Measurements from ENCODE around the gene NR6A1. TPM values are rescaled to one million over a fixed set of nuclear protein-coding genes. Genes with fewer than 3 reads are reported as not detected.

Gene NR6A1
- total RNA-seq, 1 donor from 2014 or later: 6.0 TPM

DNA sequence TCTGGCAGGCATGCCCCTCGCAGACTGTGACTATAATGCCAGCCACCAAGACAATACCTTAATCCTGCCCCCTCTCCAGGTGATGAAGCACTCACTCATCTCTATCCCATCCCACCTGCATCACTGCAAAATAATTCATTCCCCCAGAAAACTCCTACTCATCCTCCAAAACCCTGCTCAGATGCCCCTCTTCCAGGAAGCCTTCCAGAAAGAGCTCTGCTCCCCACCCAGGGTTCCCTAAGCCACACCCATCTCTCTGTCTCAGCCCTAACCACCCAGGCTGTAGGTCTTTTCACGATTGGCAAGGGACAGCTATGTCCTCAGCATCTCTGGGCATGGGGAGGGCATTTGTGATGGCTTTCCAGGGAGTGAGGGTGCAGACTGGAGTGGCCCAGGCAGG lies 281.1 kb downstream of the NR6A1 start:
- DNase-seq (ENCODE audit: low read depth): no peak

DNA sequence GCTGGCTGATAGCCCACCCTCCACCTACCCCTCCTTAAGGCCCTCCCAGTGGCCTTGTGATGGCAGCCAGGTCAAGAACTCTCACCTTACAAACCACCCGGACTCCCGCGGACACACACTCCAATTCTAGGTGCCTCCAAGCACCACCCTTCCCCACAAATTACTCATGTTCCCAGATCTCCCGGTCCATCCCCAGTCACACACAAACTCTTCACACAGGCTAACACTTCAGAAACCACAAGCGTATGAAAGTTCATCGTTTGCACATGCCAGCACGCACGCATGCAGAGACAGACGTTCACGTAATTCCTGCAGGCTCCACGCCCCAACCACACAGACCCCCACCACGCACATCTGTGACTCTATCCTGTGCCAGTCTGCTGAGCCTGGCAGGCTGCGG lies 281.9 kb downstream of the NR6A1 start:
- DNase-seq (ENCODE audit: low read depth): no peak

DNA sequence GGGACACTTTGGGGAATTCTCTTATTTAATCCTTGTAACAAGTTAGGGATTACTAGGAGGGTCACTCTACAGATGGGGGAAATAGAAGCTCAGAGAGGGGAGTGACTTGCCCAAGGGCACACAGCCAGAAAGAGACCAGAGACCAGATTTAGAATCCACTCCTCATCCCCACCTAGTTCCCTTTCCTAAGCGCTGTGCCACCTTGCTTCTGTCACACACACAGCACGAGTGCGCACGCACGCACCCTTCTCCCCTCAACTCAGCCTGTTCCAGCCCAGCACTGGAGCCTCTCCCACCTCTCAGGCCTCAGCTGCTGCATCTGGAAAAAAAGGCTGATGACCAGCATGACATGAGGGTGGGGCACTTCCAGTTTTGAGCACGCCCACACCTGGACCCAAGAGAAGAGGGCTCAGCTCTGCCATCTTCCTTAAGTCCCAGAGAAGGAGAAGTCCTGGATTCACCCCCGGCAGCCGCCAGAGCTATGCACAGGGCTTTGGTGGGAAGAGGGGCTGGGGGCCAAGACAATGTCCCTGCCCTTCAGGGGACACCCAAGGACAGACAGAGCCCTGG lies 282.4 kb downstream of the NR6A1 start:
- DNase-seq (ENCODE audit: low read depth): no peak

DNA sequence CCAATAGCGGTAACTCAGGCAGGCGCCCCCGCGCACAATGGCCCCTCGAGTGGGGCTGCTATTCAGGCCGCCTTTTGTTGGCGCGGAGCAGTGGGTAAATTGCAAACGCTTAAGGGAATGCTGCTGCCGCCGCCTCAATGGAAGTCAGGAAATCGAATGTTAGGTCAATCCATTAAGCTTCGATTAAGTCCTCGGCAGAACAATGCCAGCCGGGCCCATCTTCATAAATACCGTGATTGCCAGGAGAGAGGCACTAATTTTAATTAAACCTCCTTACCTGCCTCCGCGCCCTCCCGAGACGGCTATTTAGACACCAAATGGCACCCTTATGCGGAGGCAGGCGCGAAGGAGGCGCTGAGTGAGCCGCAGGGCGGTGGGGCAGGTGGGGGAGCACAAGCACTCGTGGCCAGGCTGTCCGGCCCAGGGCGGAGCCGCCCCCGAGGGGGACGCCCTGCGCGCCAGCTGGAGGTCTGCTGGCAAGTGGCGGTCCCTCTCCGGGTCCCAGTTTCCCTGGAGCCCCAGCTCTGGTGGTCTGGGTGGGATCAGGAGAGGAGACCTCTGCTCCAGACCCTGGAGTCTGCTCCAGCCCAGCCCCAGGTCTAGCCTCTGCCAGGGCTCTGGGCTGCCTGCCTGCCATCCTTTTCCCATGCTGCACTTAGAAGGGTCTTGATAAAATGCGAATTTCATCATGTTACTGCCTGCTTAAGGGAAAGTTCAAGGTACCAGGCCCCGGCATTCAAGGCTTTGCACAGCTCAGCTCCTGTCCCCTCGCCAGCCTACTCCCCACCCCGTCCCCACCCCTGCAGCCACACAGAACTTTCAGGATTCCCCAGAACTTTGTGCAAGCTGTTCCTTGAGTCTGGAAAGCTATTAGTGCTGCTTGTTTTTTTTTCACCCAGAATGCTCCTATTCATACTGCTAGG lies 283.6 kb downstream of the NR6A1 start:
- DNase-seq (ENCODE audit: low read depth): no peak

DNA sequence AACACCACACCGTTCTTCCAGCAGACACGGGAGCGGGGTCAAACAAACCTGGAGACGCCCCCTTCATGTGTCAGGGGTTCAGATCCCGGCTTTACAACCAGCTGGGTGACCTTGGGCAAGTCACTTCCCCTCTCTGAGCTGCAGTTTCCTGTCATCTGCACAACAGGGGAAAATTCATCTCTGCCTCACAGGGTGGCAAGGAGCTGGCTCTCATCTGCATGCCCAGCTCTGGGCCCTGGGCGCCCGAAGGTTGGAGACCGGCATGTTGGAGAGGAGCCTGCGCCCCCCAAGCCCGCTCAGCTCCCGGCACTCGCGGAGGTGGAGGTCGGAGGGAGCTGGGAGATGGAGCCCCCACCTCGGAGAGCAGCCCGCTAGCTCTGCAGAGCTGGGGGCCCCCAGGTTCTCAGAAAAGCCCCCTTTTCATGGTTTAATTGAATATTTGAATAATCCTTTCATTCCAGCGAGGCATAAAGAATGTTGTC lies 284.3 kb downstream of the NR6A1 start:
- no peak for DNase-seq (ENCODE audit: low read depth)

DNA sequence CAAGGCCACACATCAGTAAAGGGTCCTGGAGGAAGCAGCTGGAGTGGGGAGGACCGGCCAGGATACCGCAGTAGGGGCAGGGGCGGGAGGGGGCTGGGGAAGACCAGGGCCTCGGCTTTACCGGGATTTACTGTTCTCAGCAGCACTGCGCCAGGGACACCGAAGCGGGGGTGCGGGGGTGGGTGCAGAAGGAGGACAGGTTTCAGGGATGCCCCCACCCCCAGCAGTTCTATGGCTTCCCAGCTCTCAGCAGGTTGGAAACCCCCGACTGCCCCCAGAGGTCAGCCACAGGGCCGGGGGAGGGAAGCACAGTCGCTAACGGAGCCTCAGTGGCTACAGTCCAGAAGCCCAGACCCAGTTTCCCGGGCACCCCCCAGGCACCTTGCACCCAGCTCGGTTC lies 285.2 kb downstream of the NR6A1 start:
- DNase-seq (ENCODE audit: low read depth): no peak

DNA sequence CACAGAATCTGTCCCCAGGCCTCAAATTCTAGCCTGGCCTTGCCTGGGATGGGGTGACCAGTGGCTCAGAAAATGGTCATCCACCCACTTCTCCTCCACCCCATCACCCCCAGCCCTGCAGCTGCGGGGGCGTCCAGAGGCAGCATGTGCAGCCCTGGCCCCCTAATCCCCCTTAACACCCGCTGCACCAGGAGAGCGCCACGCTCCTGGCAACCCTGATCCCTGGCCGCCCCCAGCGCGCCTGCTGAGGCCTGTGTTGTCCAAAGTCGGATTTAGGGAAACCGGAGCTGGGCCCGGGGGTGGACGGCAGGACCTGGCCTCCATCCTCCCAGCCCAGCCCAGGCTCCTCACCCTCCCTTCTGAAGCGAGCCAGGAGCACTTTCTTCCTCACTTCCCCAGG lies 285.9 kb downstream of the NR6A1 start:
- no peak for DNase-seq (ENCODE audit: low read depth)

DNA sequence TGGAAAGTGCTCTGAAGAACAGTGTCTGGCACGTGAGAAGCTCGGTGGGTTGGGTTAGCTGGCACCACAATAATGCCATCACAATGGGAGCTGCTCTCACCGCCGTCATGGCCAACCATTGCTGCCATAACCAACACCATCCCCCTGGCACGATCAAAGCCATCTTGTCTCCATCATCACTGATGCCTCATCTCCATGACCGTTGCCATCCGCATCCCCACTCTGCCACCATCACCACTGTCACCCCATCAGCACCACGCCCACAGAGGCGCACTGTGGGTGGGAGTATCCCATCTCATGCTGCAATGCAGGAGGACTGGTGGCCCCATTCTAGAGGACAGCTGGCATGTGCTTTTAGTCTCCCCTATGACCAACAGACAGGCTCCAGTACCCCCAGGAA lies 287.6 kb downstream of the NR6A1 start:
- no peak for DNase-seq (ENCODE audit: low read depth)

DNA sequence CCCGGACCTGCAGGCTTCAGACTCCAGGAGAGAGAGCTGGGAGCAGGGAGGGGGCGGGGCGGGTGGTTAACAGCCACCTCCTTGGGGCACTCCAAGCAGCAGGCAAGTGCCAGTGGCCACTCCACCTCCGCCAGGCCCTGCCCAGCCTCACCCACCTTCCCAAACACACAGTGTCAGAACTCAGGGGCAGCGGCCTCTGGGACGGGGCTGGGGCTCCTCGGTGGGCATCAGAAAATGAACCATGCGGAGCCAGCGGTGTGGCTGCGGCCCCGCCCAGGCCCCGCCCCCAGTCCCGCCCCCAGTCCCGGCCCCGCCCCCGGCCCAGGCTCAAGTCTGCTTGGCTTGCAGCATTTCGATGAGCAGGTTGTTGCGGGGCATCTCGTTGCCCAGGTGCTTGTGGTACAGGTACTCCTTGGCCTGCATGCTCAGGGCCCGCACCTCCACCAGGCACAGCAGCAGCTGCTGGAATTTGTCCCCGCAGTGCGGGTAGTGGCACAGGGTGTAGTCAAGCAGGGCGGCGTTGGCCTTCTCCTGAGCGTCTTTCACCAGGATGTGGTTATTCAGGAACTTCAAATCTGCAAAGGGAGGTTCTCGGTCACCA lies 288.6 kb downstream of the NR6A1 start:
- no peak for DNase-seq (ENCODE audit: low read depth)

DNA sequence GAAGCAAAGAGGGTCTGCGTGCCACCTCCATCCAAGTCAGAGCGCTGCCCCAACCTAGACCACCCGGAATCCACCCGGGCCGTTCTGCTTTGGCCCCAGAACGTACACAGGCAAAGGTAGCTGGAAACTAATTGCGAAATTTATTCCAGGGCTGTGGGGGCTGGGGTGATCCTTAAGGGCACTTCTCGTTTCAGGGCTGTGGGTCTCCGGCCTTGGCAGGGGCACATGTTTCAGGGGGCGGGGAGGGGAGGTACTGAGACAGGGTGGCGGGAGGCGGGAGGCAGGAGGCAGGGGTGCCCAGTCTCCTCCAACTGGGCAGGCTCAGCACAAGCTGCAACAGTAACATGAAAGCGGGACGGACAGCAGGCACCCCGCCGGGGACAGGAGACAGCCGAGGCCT lies 290.0 kb downstream of the NR6A1 start:
- DNase-seq (ENCODE audit: low read depth): no peak

DNA sequence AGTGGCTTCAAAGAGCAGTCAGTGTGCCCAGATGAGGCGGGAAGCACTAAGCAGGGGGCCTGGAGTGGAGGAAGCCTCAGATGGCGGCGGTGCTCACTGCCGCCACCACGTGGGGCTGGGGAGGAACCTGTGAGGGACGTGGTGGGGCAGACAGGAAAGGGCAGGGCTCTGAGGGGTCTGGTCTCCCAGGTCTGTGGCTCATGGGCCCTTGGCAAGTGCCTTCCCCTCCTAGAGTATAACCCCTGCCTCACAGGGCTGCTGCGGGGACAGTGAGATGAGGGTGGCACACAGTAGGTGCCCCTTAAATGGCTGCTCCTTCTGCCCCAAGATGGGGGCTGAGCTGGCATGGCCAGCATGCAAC lies 290.5 kb downstream of the NR6A1 start:
- DNase-seq (ENCODE audit: low read depth): no peak

DNA sequence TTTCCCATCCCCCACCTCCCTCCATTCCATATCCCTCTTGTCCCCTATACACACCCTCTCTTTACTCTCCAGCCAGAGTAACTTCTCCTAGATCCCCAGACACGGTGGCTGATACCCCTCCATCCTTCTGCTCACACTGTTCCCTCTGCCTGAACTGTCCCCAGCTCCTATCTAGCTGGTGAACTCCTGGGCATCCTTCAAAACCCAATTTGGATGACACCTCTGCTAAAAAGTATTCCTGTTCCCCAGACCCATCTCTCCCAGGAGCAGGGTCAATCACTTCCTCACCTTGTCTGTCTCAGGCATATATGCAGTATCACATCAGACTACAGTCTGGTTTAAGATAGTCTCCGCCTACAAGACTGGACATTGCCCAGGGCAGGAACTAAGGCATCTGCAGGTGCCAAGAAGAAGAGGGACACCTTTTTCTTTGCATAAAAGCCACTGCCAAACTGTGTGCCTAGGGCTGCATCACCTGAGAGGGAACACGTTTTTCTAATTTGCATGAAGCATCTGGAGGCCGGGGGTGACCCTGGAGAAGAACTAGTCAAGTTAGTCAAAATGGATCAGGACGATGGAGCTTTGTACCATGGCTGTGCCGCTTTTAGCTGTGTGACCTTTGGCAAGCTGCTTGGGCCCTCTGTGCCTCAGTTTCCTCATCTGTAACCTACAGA lies 291.0 kb downstream of the NR6A1 start:
- no peak for DNase-seq (ENCODE audit: low read depth)

DNA sequence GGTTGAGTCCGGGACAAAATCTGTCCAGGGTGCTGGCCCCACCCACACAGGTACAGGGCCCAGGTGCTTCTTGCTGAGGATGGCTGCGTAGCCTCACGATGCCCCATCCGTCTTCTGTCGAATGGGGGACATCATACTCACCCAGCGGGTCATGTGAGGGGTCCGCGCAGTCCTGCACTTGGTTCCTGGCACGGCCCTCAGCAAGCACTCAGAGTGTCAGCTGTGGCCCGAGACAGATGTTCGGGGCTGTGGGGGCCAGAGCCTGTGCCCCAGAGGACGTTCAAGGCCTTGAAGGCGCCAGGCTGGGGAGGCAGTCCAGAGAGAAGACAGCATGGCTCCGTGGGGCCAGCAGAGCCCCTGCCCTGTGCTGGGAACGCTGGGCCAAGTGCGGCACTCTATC lies 291.7 kb downstream of the NR6A1 start:
- DNase-seq (ENCODE audit: low read depth): no peak

DNA sequence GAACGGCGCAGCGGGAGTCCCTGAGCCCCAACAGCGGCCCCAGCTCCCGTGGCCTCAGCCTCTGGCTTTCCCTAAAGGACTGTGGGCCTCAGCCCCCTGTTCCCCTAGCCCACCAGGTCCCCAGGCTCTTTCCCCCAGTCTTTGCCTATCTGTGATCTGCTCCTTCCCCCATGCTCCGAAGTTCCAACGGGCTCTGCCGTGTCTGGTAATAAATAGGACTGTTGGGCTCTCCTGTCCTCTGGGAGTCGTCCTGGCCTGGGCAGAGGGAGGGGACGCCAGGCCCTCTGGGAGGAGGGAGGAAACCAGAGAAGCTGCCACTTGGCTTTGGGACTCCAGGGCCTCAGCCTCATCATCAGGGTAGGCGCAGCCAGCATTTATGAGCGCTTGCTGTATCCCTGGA lies 292.8 kb downstream of the NR6A1 start:
- no peak for DNase-seq (ENCODE audit: low read depth)

DNA sequence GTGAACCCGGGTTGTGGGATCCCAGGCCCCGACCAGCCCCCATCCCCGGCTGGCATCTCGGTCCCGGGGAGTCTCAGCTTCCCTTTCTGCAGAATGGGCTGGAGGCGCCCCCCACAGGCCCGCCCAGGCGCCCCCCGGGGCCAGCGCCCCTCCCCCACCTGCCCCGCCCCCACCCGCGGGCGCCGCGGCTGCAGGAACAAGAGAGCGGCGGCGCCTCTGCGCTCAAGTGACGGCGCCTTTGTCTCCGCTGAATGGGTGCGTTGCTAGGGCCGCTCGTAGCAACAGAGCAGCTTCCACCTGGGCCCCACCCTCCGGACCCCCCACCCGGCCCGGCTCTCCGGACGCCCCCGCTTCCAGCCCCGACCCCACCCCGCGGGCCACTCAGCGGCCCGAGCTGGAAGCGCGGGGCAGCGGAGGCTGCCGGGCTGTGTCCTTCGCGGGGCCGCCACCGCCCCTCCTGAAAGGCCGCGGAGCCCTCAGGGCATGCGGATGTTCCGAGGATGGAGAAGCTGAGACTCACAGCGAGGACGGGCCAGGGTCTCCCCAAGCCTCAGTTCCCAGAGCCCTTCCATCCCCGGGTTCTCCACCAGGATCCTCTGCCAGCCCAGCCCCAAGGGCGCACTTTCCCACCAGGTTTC lies 293.3 kb downstream of the NR6A1 start:
- no peak for DNase-seq (ENCODE audit: low read depth)

DNA sequence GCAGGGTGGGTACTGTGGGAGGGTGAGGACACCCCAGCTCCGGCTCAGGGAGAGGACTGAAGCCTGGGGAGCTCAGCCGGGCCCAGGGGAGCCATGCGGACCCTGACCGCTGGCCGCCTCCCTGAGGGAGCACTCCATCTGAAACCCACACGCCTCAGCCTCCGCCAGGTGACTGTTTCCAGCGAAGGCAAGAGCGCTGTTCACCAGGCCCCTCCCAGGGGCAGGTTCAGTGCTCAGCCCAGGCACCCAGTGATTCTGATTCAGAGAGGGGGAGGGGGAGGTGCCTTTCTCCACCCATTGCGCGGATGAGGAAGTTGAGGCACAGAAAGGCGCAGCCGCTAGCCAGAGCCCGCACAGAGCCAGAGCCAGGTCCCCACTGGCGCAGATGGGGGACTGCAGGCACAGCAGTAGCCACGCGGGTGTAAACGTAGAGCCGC lies 293.9 kb downstream of the NR6A1 start:
- no peak for DNase-seq (ENCODE audit: low read depth)

DNA sequence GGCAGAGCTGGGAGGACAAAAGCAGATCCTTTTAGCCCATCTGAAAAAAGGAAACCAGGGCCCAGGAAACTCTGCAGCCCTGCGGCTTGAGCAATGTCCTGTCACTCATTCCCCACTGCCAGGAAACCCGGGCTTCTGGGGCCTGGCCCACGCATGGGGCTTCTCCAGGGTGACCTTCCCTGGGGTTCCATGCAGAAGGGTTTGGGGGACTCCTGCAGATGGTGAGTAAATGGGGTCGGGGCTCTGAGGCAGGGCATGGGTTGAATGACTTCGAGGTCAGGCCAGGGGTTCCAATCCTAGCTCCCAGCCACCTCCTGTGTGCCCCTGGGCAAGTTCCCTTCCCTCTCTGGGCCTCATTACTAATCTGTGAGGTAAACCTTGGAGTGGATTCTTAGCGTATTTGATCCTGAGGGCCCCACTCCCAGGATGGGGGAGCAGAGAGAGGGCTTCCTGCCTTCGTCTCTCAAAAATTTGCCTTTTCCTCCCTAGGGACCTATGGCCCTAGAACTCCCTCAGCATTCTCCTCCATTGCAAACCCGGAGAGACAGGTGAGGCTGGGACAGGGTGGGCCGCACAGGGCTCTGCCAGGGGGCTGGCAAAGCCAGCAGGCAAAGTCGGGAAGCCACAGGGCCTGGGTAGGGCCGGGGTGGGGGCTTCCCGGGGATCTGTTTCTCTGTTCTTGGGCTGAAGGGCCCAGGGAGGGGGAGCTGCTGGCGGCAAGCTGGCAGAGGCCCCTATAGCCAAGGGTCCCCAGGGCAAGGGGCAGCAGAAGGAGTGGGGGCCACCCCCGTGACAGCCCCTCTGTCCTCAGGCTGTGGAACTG lies 295.0 kb downstream of the NR6A1 start:
- no peak for DNase-seq (ENCODE audit: low read depth)

DNA sequence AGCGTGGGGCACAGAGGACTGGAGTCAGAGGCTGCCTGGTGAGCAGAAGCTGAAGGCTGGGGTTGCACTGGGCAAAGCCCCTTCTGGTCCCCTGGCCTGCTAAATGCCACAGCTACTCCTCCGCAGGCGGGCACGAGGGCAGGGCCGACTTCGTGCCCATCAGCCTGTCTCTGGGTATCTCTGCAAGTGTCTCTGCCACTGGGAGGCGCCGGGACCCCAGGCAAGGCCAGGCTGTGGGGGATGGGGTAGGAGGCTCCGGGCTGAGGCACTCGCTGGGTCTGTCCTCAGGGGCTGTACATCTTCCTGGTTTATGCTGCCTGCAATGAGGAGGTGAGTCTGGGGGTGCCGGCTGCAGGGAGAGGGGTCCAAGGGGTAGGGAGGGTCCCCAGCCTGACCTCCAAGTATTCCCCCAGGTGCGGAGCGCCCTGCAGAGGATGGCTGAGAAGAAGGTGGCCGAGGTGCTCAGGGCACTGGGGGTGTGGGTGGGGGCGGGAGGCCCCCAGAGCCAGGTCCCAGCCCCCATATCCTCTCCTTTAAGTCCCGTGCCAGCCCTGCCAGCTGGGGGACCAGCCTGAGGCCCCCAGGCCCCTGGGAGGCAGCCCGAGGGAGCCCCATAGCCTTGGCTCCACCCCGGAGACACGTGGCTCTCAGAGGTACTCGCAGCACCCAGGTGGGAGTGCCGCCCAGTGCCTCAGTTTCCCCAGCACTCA lies 295.8 kb downstream of the NR6A1 start:
- DNase-seq (ENCODE audit: low read depth): no peak

DNA sequence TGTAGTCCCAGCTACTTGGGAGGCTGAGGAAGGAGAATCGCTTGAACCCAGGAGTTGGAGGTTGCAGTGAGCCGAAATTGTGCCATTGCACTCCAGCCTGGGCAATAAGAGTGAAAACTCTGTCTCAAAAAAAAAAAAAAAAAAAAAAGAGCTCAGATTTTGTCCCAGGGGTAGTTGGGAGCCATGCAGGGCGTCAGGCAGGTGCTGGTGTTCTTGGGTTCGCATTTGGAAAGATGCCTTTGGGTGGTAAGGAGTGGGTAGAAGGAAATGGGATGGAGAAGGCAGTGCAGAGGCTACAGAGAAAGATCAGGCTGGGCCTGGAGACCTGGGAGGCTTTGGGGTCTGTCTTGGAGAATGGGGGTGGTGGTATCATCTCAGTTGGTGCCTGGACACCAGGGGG lies 297.0 kb downstream of the NR6A1 start:
- no peak for DNase-seq (ENCODE audit: low read depth)

DNA sequence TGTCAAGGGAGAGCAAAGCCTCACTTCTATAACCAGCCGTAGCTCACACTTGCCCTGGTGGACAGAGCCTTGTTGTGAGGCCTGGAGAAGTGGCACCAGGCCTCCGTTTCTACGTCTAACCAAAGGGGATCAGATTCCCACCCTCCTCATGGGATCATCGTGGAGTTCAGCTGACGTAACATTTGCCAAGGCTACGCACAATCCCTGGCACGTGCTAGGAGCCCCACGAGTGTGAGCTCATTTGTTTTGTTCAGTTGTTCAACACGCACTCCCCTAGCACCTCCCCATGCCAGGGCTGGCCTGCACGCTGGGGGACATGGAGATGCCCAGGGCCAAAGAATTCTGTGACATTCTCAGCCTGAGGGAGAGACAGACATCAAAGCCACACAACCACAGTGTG lies 297.8 kb downstream of the NR6A1 start:
- no peak for DNase-seq (ENCODE audit: low read depth)
